Smooth muscle cell (in vitro differentiated cells): ENCODE results near the gene GNAL. TPM values are rescaled to one million over a fixed set of nuclear protein-coding genes. Genes with fewer than 3 reads are reported as not detected.
A peak's percentile ranks its signal among the peaks of the same experiment; 100 is the strongest.

Source experiments
- DNase-seq: peaks from one replicate; lab custom pipeline; 2025; ENCODE audit not compliant: unreplicated experiment; lab: John Stamatoyannopoulos, UW
- H2AFZ ChIP-seq: fragments of 200-600 bp; sonication (generic); 2 replicates; pipeline ENCODE4 v1.6.0; 2016; ENCODE audit warnings: antibody characterized with exemption, low read depth, mild to moderate bottlenecking
- H3F3A ChIP-seq: fragments of 200-600 bp; sonication (generic); 2 replicates; pipeline ENCODE4 v1.6.0; 2017; ENCODE audit warnings: antibody characterized with exemption, low read depth
- H3K27ac ChIP-seq: fragments of 200-600 bp; sonication (generic); 2 replicates; pipeline ENCODE4 v1.5.1; 2016; ENCODE audit warnings: low read depth, mild to moderate bottlenecking
- H3K27me3 ChIP-seq: fragments of 200-600 bp; sonication (generic); 2 replicates; pipeline ENCODE4 v1.6.1; 2016; ENCODE audit warnings: low read depth, mild to moderate bottlenecking
- H3K36me3 ChIP-seq: fragments of 200-600 bp; sonication (generic); 2 replicates; pipeline ENCODE4 v1.5.1; 2016; ENCODE audit warnings: low read depth
- H3K4me1 ChIP-seq: fragments of 200-600 bp; sonication (generic); 2 replicates; pipeline ENCODE4 v1.5.1; 2016; ENCODE audit warnings: low read depth
- H3K4me2 ChIP-seq: fragments of 200-600 bp; sonication (generic); 2 replicates; pipeline ENCODE4 v1.6.0; 2016; ENCODE audit warnings: mild to moderate bottlenecking
- H3K4me3 ChIP-seq: fragments of 200-600 bp; sonication (generic); 2 replicates; pipeline ENCODE4 v1.5.1; 2016; ENCODE audit warnings: mild to moderate bottlenecking
- H3K79me2 ChIP-seq: fragments of 200-600 bp; sonication (generic); 2 replicates; pipeline ENCODE4 v1.6.0; 2016; ENCODE audit warnings: low read depth, mild to moderate bottlenecking
- H3K9ac ChIP-seq: fragments of 200-600 bp; sonication (generic); 2 replicates; pipeline ENCODE4 v1.6.0; 2016; ENCODE audit warnings: low read depth
- H3K9me3 ChIP-seq: fragments of 200-600 bp; sonication (generic); replicated peaks from 2 replicates; pipeline ENCODE4 v1.5.1; 2016; ENCODE audit warnings: low read depth
- H4K20me1 ChIP-seq: fragments of 200-600 bp; sonication (generic); 2 replicates; pipeline ENCODE4 v1.6.0; 2016; ENCODE audit warnings: low read depth
- CTCF ChIP-seq: fragments of 200-600 bp; sonication (generic); IDR thresholded peaks from 2 replicates; pipeline ENCODE4 v1.5.1; 2017; ENCODE audit warnings: borderline replicate concordance, mild to moderate bottlenecking, antibody characterized with exemption; ENCODE audit not compliant: insufficient read depth, poor library complexity, severe bottlenecking
- WGBS: methylation state at CpG from one replicate; pipeline ENCODE4 v1.1.7; 2016; ENCODE audit warnings: low lambda C conversion rate; 5-methylcytosine and 5-hydroxymethylcytosine counted together
- polyA plus RNA-seq: library from polyadenylated mRNA; unstranded; fragments of >200 nt; fragmentation: Nextera tagmentation; extraction: Ambion mirVana; gene quantifications from 2 replicates; pipeline ENCODE4 v1.2.1, GENCODE V29; 2016
- total RNA-seq: library from RNA; depleted of rRNA; stranded (reverse); fragments of >200 nt; gene quantifications from 2 replicates; pipeline ENCODE4 v1.2.3, GENCODE V29; 2014

The GNAL gene
- total and polyA plus RNA-seq, 2 experiments from 2014 or later = 1.6 to 5.8 TPM

GRCh38 chr18:11857177-11857887, 168.3 kb downstream of the GNAL start:
- peaks cover 16% of the 10 kb centered on the region for H3K79me2 ChIP-seq
- no peak for TF ChIP-seq CTCF
- no peaks in the 10 kb centered on the region for H3K36me3 ChIP-seq
- H3K4me1 ChIP-seq = peaks cover 21% of the 10 kb centered on the region
- H3K27me3 ChIP-seq = no peaks in the 10 kb centered on the region
- H2AFZ ChIP-seq = no peak overlapping the region
- no peaks in the 10 kb centered on the region for H3K9me3 ChIP-seq
- peak overlapping the region; percentile 24 for H3K4me3 ChIP-seq
- peaks cover 21% of the 10 kb centered on the region for H3F3A ChIP-seq
- DNase-seq = no peak
- 10% methylated on average over 11 of the region's 11 CpGs for WGBS
- peak overlapping the region; percentile 91 for H3K9ac ChIP-seq
- peaks cover 19% of the 10 kb centered on the region for H4K20me1 ChIP-seq
- H3K27ac ChIP-seq = peak overlapping the region; percentile 98
- H3K4me2 ChIP-seq = peak overlapping the region; percentile 75

- Histone ChIP-seq H3K9ac (peak overlapping the region; percentile 58), H3K4me2 (no peak overlapping the region), H2AFZ (no peak overlapping the region), H3K27ac (peak overlapping the region; percentile 98), H3K36me3 (no peaks in the 10 kb centered on the region), H4K20me1 (no peaks in the 10 kb centered on the region), H3F3A (peaks cover 21% of the 10 kb centered on the region), H3K9me3 (no peaks in the 10 kb centered on the region), H3K4me3 (no peak overlapping the region), H3K79me2 (no peaks in the 10 kb centered on the region), H3K27me3 (no peaks in the 10 kb centered on the region), H3K4me1 (peaks cover 10% of the 10 kb centered on the region)
- no peak for TF ChIP-seq CTCF
- 91% methylated on average over 7 of the region's 7 CpGs for WGBS
- DNase-seq = no peak
Measured at GRCh38 chr18:11859282-11859830, 170.3 kb downstream of the GNAL start.

- Histone ChIP-seq H3K4me1 (peaks cover 10% of the 10 kb centered on the region), H4K20me1 (no peaks in the 10 kb centered on the region), H3K4me2 (no peak overlapping the region), H3K27me3 (no peaks in the 10 kb centered on the region), H3K9me3 (no peaks in the 10 kb centered on the region), H3K79me2 (no peaks in the 10 kb centered on the region), H3F3A (peaks cover 21% of the 10 kb centered on the region), H3K36me3 (no peaks in the 10 kb centered on the region), H3K27ac (peak overlapping the region; percentile 98), H3K9ac (peak overlapping the region; percentile 69), H2AFZ (no peak overlapping the region), H3K4me3 (no peak overlapping the region)
- DNase-seq = no peak
- TF ChIP-seq CTCF = peak; percentile 18
- 60% methylated on average over 4 of the region's 4 CpGs for WGBS
Measured at GRCh38 chr18:11859903-11860407, 170.9 kb downstream of the GNAL start.
